DMS79 treated with DMSO at 0.1 percent for 48 hours (cell line): Measurements from ENCODE around the gene HYI.
A peak's percentile ranks its signal among the peaks of the same experiment; 100 is the strongest.
"Not testable (repeated sequence)": the region's sequence is repeated elsewhere in the genome, so short reads cannot be mapped to it uniquely, and the experiment has no call there.

ENCODE experiments used
- DNase-seq: peaks from one replicate; lab custom pipeline; 2025; lab: John Stamatoyannopoulos, UW

The HYI gene

GRCh38 chr1:43427524-43427923, 26.2 kb downstream of the HYI start:
- peak; percentile 88 for DNase-seq

DNA sequence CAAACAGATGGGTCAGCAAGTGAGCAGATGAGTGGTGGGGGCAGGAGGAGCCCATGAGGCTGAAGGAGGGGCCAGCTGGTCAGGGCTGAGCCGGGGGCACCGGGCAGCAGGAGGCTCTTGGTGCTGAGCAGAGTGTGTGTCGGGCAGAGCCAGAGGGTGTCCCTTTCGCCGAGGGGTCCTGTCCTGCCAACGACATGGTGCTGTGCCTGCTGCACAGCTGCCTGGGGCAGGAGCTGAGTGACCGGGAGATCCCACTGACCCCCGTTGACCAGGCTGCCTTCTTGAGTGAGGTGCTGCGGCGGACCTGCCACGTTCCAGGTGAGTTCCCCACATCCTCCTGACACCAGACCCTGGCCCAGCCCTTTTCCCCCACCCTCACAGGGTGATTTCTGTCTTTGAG, 27.5 kb downstream of the HYI start:
- no peak for DNase-seq

DNA sequence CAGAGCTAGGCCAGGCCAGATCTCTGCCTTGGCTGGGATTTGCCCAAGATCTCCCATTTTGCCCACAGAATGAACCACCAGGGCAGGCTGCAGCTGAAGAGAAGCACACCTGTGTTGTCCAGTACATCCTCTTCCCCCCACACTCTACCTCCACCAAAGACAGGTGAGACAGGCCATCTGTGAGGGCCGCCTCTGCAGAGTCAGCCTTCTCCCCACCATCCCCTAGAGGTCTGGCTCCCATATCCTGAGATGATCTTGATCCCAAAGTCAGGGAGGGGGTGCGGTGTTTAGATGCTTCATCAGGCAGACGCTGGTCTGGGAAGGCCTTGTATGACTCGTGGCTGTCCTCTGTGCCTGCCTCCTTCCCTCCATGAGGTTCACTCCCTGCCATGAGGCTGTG, 28.7 kb downstream of the HYI start:
- no peak for DNase-seq

GRCh38 chr1:43423672-43424550, 29.8 kb downstream of the HYI start:
- no peak for DNase-seq

- DNase-seq: no peak
Observed at GRCh38 chr1:43422995-43423671, 30.6 kb downstream of the HYI start.

GRCh38 chr1:43421976-43422750, 31.6 kb downstream of the HYI start:
- DNase-seq: no peak

- no peak for DNase-seq
Observed at GRCh38 chr1:43421396-43421795, 32.3 kb downstream of the HYI start.

DNA sequence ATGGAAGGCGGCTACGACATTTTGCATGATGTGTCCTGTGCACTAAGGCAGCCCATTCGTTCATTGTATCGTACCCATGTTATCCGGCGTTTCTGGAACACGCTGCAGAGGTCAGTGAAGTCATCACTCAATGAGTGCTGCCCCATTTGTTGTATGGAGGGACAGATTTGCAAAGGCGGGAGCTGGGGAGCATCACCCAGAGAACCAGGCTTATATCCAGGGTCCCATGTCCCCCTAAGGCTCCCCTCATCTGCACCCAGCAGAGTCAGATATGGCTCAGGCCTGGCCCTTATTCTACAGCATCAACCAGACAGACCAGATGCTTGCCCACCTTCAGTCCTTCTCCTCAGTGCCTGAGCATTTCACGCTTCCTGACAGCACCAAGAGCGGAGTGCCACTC, 32.9 kb downstream of the HYI start:
- no peak for DNase-seq

DNA sequence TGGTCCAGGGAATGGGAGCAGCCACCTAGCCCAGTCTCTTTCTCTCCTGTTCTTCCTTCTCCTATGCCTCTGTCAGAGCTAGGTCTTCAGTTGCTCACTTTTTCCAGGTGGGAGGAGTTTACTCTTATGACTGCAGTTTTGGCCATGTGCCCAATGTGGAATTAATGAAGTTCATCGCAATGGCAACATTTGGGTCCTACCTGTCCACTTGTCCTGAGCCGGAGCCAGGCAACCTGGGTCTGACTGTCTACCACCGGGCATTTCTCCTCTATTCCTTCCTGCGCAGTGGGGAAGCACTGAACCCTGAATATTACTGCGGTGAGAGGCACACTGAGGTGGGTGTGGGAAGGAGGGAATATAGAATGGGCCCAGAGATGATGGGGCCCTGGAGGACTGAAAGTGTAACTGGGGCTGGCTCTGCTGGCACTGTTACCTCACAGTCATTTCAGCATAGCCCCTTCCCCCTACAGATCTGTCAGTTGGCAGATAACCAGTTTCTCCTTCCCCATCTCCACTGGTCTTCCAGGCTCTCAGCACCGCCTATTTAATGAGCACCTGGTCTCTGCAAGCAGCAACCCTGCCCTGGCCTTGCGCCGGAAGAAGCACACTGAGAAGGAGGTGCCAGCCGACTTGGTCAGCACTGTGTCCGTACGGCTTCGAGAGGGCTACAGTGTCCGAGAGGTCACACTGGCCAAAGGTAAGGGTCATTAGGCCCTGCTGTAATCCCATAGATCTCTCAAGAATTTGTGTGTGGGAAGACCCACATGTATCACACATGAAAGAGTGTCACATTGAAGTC, 33.9 kb downstream of the HYI start:
- DNase-seq: no peak

DNA sequence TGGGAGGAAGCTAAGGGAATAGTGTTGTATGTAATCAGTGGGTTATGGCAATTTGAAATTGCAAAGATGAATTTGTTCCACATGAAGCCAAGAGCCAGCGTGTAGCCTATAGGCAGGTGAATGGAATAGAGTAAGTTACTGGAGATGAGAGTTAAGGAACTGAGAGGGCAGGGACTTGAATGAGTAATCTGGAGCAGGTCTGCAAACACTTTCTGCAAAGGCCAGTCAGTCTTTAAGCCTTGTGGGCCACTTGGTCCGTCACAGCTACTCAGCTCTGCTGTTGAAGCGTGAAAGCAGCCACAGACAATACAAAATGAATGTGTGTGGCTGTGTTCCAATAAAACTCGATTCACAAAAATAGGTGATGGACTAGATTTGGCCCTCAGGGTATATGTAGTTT, 34.9 kb downstream of the HYI start:
- DNase-seq: peak; percentile 98

- no peak for DNase-seq
Observed at GRCh38 chr1:43415901-43416300, 37.8 kb downstream of the HYI start.

DNA sequence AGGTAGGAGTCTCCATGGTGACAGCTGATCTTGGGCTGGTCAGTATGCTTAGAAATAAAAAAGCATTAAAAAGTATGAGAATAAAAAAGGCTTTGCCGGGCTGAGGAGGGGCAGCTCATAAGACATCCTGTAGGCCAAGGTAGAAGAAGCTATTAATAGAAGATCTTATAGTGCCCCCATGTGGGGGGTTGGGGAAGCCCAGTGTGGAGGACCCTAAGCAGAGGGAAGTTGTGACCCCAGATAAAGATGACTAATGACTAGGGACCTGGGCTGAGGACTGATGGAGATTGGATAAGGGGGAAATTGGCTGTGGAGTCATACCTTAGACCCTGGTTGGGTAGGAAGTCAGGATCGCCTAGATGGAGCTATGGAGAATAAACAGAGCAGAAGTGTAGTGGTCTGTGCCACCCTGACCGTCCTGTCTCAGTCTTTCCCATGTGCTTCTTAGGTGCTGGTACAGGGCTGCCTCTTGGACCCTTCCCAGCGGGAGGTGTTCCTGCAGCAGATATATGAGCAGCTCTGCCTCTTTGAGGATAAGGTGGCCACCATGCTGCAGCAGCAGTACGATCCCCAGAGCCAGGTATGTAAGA, 39.0 kb downstream of the HYI start:
- peak; percentile 43 for DNase-seq

DNA sequence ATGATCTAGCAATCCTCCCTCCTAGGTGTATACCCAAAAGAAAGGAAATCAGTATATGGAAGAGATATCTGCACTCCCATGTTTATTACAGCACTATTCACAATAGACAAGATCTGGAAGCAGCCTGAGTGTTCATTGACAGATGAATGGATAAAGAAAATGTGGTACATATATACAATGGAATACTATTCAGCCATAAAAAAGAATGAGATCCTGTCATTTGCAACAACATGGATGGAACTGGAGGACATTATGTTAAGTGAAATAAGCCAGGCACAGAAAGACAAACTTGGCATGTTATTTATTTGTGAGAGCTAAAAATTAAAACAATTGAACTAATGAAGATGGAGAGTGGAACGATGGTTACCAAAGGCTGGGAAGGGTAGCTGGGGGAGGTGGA, 40.3 kb downstream of the HYI start:
- not testable (repeated sequence) for DNase-seq

- no peak for DNase-seq
Observed at GRCh38 chr1:43410571-43410970, 43.2 kb downstream of the HYI start.

DNA sequence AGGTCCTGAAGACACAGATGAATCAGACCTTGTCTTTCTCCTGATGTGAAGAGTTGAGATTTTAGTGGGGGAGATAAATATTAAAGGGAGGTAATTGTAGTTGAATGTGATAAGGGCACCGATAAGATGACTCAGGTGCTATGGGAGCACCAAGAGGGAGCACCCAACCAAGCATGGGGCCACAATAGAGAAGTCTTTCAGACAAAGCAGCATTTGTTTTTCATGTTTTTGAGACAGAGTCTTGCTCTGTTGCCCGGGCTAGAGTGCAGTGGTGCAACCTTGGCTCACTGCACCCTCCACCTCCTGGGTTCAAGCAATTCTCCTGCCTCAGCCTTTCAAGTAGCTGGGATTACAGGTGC, 47.9 kb downstream of the HYI start:
- no peak for DNase-seq

DNA sequence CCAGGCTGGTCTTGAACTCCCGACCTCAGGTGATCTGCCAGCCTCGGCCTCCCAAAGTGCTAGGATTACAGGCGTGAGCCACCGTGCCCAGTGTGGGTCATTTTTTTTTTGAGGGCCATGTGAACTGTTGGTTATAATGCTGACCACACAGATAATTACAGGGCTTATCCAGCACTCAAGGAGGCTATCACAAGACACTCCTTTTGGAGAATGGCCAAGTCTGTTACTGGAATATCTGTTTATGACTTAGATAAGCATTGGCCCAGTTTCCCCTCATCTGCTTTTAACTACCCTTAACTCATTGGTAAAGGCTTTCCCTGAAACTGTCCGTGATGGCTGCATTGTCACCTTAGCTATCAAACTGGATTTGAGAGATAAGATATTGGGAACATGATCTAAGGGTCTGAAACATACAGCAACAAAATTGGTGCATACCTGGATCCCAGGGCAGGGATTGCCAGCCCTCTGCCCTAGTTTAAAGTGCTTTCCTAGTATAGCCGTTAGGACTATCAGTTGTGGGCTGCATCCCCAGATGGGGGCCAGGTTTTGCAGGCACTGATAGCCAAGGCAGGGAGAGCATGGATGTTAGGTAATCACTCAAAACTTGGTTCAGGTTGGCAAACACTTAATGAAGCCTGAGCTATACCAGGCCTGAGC, 48.4 kb downstream of the HYI start:
- no peak for DNase-seq

DNA sequence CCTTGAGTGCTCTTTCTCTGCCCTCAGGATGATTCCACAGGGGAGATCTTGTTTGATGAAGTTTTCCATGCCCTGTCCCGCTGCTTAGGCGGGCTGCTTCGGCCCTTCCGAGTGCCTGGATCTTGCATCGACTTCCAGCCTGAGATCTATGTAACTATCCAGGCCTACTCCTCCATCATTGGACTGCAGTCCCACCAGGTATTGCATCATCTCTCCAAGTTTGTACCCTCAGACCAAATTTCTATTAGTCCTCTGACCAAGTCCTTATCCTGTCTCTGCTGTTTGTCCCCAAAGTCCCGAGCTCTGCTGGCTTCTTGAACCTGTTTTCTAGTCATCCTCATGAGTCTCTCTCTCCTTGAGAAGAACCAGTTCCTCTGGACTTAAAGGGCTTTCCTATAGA, 49.4 kb downstream of the HYI start:
- no peak for DNase-seq

DNA sequence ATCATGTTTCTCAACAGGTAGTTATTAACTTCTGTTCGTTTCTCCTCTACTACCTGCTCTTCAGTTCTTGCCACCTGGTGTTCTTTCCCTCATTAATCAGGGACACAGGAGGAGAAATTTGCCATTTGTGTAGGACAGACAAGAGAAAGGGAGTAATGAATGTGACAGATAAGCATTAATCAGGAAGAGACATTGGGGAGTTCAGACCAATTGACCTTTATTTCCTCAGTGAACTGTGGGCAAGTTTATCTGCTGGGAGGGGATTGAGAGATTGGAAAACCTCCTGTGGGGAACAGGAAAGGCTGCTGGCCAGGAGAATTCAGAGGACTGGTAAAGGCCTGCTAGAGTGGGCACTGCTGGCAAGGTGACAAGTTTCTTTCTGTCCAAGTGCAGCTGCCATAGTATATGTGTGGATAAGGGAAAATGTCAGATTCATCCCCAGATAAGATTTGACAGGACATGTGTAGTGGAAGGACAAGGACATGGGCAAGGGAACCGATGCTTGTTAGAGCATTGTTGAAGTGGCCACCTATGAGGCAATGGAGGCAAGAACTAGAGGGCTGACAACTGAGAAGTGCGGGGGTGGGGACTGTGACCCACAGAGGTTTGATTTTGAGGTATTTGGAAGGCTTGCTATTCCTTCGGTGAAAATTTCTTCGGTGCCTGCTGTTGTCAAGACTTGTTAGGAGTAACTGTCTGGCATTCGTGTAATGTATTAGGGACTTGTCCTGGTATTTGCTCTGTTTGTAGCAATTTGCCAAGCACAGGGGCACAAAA, 51.5 kb downstream of the HYI start:
- peak; percentile 18 for DNase-seq
